Bronchial epithelial cell (primary cell): ENCODE data around the gene PEX10. TPM values are rescaled to one million over a fixed set of nuclear protein-coding genes. Genes with fewer than 3 reads are reported as not detected.

Experiments used
- DNase-seq: peaks from one replicate; pipeline ENCODE4 v3.0.0-alpha.2; 2010; ENCODE audit warnings: low read depth
- FAIRE-seq: peaks from 2 replicates; lab custom pipeline; 2011; peaks lifted over from hg19 to GRCh38; lab: Jason Lieb, UNC
- H3K27me3 ChIP-seq: 2 replicates; pipeline ENCODE4 v1.5.1; 2011; ENCODE audit warnings: low read length; ENCODE audit not compliant: control insufficient read depth, insufficient read depth
- H3K36me3 ChIP-seq: 2 replicates; pipeline ENCODE4 v1.5.1; 2011; ENCODE audit warnings: low read length; ENCODE audit not compliant: control insufficient read depth, insufficient read depth
- H3K4me3 ChIP-seq: 2 replicates; pipeline ENCODE4 v1.5.1; 2011; ENCODE audit warnings: mild to moderate bottlenecking, low read depth, low read length, control low read depth
- CTCF ChIP-seq: IDR thresholded peaks from 2 replicates; pipeline ENCODE4 v1.5.1; 2011; ENCODE audit warnings: mild to moderate bottlenecking, moderate library complexity, low read length, control low read depth, inconsistent platforms; ENCODE audit not compliant: insufficient read depth, severe bottlenecking
- total RNA-seq: library from RNA; depleted of rRNA; stranded (reverse); fragments of >200 nt; gene quantifications from 2 replicates; pipeline ENCODE4 v1.2.1, GENCODE V29; 2014

The PEX10 gene
- total RNA-seq, 1 donor from 2014 or later, result 30.0 TPM

GRCh38 chr1:2427976-2428375 is 15.6 kb upstream of the PEX10 start:
- Histone ChIP-seq H3K36me3 (peaks cover 25% of the 10 kb centered on the region), H3K4me3 (no peak overlapping the region), H3K27me3 (no peaks in the 10 kb centered on the region)
- no peak for TF ChIP-seq CTCF
- FAIRE-seq, result no peak
- no peak for DNase-seq

GRCh38 chr1:2427051-2427450 is 14.7 kb upstream of the PEX10 start:
- no peak for DNase-seq
- TF ChIP-seq CTCF, result no peak
- peaks cover 16% of the 10 kb centered on the region for H3K36me3 ChIP-seq
- H3K27me3 ChIP-seq, result no peaks in the 10 kb centered on the region
- H3K4me3 ChIP-seq, result no peak overlapping the region
- FAIRE-seq, result no peak

- no peak for TF ChIP-seq CTCF
- Histone ChIP-seq H3K36me3 (peaks cover 11% of the 10 kb centered on the region), H3K4me3 (no peak overlapping the region), H3K27me3 (no peaks in the 10 kb centered on the region)
- no peak for FAIRE-seq
- no peak for DNase-seq
Measured at GRCh38 chr1:2426540-2426939, 14.2 kb upstream of the PEX10 start.

- TF ChIP-seq CTCF, result no peak
- Histone ChIP-seq H3K4me3 (no peak overlapping the region), H3K36me3 (peaks cover 5% of the 10 kb centered on the region), H3K27me3 (no peaks in the 10 kb centered on the region)
- FAIRE-seq (no peak), DNase-seq (no peak)
Measured at GRCh38 chr1:2425892-2426291, 13.5 kb upstream of the PEX10 start.

- peaks cover 1% of the 10 kb centered on the region for H3K27me3 ChIP-seq
- no peak overlapping the region for H3K4me3 ChIP-seq
- FAIRE-seq, result no peak
- no peak for DNase-seq
- H3K36me3 ChIP-seq, result no peaks in the 10 kb centered on the region
- TF ChIP-seq CTCF, result no peak
Measured at GRCh38 chr1:2422523-2422922, 10.2 kb upstream of the PEX10 start.

- peaks cover 1% of the 10 kb centered on the region for H3K27me3 ChIP-seq
- FAIRE-seq, result no peak
- no peak overlapping the region for H3K4me3 ChIP-seq
- no peak for TF ChIP-seq CTCF
- H3K36me3 ChIP-seq, result no peaks in the 10 kb centered on the region
- DNase-seq, result no peak
Measured at GRCh38 chr1:2419416-2419815, 7.1 kb upstream of the PEX10 start.
